Measurements from ENCODE around the gene CADM1. TPM values are rescaled to one million over a fixed set of nuclear protein-coding genes. Genes with fewer than 3 reads are reported as not detected.

CADM1 gene
- total RNA-seq, 2 experiments from 2014 or later, result 0.47 to 0.63 TPM

DNA sequence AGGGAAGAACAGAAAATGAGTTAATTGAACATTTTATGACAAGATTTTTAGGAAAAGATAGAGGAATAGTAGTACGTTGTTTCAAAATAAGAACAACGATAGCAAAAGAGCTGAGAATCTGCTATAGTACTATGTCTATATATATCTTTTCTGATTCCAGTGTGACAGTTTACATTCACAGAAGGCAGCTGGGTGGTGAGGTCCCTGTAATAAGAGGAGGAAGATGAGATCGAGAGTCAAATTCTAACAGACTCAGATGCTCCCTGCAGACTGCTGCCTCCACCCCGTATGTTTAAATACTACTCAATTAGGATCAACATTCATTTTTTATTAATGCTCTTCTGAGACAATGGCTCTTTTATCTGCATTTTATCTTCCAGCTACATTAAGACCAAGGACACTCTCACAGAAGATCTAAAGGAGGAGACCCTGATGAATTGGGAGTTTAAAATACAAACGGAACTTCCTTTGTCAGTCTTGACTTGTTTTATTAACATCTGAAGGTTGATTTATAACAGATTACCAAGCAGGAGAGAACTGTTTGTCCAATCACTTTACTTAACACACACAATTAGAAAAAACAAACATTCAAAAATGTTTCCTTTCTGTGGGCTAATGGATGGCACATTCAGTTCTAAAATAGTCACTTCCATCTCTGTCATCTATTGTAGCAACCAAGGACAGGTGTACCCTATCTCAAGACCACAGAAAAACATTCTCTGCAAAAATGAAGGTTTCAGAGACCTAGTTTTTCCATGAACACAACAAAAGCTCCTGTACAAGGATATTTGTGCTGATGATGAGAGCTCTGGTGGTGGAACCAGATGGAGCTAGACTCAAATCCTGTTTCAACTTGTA lies 240.2 kb downstream of the CADM1 start:
- Mint-ChIP-seq H3K9me3 (peaks cover 2% of the 10 kb centered on the region), H3K36me3 (ENCODE audit: low read depth) (no peaks in the 10 kb centered on the region), H3K27me3 (no peaks in the 10 kb centered on the region), H3K4me1 (ENCODE audit: low read depth) (no peaks in the 10 kb centered on the region), H3K4me3 (no peak overlapping the region), H3K27ac (no peak overlapping the region)
- ChIA-PET CTCF (no interaction called here), POLR2A (no interaction called here)
- ATAC-seq (no peak), DNase-seq (no peak)
- intact Hi-C loops (cut with micrococcal nuclease), result no loop called here
- TF ChIP-seq, protein P1, sequence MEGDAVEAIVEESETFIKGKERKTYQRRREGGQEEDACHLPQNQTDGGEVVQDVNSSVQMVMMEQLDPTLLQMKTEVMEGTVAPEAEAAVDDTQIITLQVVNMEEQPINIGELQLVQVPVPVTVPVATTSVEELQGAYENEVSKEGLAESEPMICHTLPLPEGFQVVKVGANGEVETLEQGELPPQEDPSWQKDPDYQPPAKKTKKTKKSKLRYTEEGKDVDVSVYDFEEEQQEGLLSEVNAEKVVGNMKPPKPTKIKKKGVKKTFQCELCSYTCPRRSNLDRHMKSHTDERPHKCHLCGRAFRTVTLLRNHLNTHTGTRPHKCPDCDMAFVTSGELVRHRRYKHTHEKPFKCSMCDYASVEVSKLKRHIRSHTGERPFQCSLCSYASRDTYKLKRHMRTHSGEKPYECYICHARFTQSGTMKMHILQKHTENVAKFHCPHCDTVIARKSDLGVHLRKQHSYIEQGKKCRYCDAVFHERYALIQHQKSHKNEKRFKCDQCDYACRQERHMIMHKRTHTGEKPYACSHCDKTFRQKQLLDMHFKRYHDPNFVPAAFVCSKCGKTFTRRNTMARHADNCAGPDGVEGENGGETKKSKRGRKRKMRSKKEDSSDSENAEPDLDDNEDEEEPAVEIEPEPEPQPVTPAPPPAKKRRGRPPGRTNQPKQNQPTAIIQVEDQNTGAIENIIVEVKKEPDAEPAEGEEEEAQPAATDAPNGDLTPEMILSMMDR (IDR thresholded peaks at IDR 0.05), result no peak

DNA sequence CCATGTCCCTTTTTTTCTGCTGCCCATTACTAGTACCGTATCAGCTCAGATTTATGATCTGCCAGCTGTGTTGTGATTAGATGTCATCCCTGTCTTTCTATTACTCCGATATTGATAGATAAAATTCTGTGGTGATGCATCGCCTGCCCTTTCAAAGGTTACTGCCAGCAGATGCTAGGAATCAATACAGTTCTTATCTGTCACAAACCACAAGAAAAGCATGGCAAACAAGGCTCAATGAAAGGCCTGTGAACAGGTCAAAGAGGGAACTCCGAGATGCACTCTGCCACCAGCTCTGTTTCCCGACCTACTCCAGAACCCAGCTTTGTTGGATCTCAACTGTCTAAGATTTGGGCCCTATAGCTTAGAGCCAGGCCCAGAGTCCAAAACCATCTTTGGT lies 246.0 kb downstream of the CADM1 start:
- Mint-ChIP-seq H3K9me3 (peaks cover 2% of the 10 kb centered on the region), H3K4me3 (no peak overlapping the region), H3K27ac (no peak overlapping the region), H3K27me3 (peaks cover 2% of the 10 kb centered on the region), H3K4me1 (ENCODE audit: low read depth) (peaks cover 5% of the 10 kb centered on the region), H3K36me3 (ENCODE audit: low read depth) (no peaks in the 10 kb centered on the region)
- ChIA-PET POLR2A (no interaction called here), CTCF (interaction anchor here (0.6 kb wide), 1 partner anchor 200 kb away, joined by 3 read pairs; no protein-coding TSS in a partner anchor)
- TF ChIP-seq, protein P1 (IDR thresholded peaks at IDR 0.05), result no peak
- intact Hi-C loops (cut with micrococcal nuclease), result no loop called here
- ATAC-seq (no peak), DNase-seq (no peak)

DNA sequence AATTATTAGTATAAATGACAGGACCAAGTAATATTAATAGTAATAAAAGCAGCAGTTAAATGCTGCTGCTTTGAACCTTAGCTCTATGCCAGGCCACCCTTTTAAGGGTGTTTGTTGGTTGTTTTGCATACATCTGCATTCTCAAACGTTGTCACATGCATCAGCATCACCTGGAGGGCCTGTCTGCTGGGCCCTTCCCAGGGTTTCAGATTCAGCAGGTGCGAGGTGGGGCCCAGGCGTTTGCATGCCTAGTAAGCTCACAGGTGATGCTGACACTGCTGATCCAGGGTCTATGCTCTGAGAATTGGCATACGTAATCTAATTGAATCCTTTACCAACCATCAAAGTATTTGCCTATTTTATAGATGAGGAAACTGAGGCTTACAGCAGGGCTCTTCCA lies 246.5 kb downstream of the CADM1 start:
- no peak for DNase-seq
- ChIA-PET POLR2A (no interaction called here), CTCF (no interaction called here)
- H3K27ac Mint-ChIP-seq, result no peak overlapping the region
- H3K4me1 Mint-ChIP-seq (ENCODE audit: low read depth), result peaks cover 5% of the 10 kb centered on the region
- no peak for ATAC-seq
- peaks cover 2% of the 10 kb centered on the region for H3K27me3 Mint-ChIP-seq
- no peaks in the 10 kb centered on the region for H3K36me3 Mint-ChIP-seq (ENCODE audit: low read depth)
- no peak overlapping the region for H3K4me3 Mint-ChIP-seq
- intact Hi-C loops (cut with micrococcal nuclease), result no loop called here
- H3K9me3 Mint-ChIP-seq, result peaks cover 2% of the 10 kb centered on the region
- TF ChIP-seq, protein P1 (IDR thresholded peaks at IDR 0.05), result no peak

DNA sequence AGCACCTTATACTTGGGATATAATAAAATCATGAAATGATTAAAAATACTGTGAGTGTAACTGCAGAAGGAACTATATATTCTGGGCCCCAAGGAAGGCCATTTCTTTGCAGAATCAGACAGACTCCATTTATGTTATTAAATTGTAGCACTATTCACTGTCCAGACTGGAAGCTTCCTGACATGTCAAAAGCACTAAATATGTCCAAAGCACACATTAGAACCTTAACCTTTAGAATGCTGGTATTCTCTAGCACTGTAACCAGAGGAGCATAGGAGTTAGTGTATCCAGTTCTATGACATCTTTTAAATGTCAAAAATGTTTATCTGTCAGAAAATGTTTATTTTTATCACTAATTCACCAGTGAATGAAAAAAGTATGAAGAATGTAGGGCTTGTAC lies 246.9 kb downstream of the CADM1 start:
- H3K9me3 Mint-ChIP-seq, result peaks cover 2% of the 10 kb centered on the region
- H3K27ac Mint-ChIP-seq, result no peak overlapping the region
- CTCF ChIA-PET, result no interaction called here

More for the DNA sequence above, 246.9 kb downstream of the CADM1 start:
- TF ChIP-seq, protein P1 (IDR thresholded peaks at IDR 0.05), result no peak
- DNase-seq (no peak), ATAC-seq (no peak)
- H3K4me1 Mint-ChIP-seq (ENCODE audit: low read depth), result peaks cover 5% of the 10 kb centered on the region
- intact Hi-C loops (cut with micrococcal nuclease), result no loop called here
- no peaks in the 10 kb centered on the region for H3K36me3 Mint-ChIP-seq (ENCODE audit: low read depth)
- H3K27me3 Mint-ChIP-seq, result peaks cover 2% of the 10 kb centered on the region
- POLR2A ChIA-PET, result no interaction called here
- H3K4me3 Mint-ChIP-seq, result no peak overlapping the region
